Keratinocyte (primary cell): ENCODE measurements around the gene MICAL3. TPM values are rescaled to one million over a fixed set of nuclear protein-coding genes. Genes with fewer than 3 reads are reported as not detected.

Experiments used
- DNase-seq: peaks from one replicate; pipeline ENCODE4 v3.0.0-alpha.2; 2011; ENCODE audit warnings: low read depth, missing footprints, low spot score
- FAIRE-seq: peaks from 2 replicates; lab custom pipeline; 2011; peaks lifted over from hg19 to GRCh38; lab: Jason Lieb, UNC
- H2AFZ ChIP-seq: 2 replicates; pipeline ENCODE4 v1.6.0; 2012; ENCODE audit warnings: low read length, control low read depth, inconsistent platforms; ENCODE audit not compliant: control insufficient read depth
- H3K27ac ChIP-seq: 2 replicates; pipeline ENCODE4 v1.5.1; 2011; ENCODE audit warnings: low read length; ENCODE audit not compliant: control insufficient read depth, insufficient read depth
- H3K27me3 ChIP-seq: 3 replicates; pipeline ENCODE4 v1.6.0; 2011; ENCODE audit warnings: low read length; ENCODE audit not compliant: control insufficient read depth, insufficient read depth; ENCODE audit errors: extremely low read depth
- H3K36me3 ChIP-seq, 2 experiments: 2 replicates in 1 of 2; 3 replicates in 1 of 2; pipeline ENCODE4 v1.5.1; 2011; ENCODE audit warnings: low read length in 2 of 2, mild to moderate bottlenecking in 1 of 2; ENCODE audit not compliant: control insufficient read depth in 2 of 2, insufficient read depth in 2 of 2; ENCODE audit errors: extremely low read depth in 1 of 2
- H3K4me1 ChIP-seq: 3 replicates; pipeline ENCODE4 v1.5.1; 2011; ENCODE audit warnings: low read length; ENCODE audit not compliant: control insufficient read depth, insufficient read depth; ENCODE audit errors: extremely low read depth
- H3K4me2 ChIP-seq: 3 replicates; pipeline ENCODE4 v1.6.0; 2011; ENCODE audit warnings: low read depth, low read length; ENCODE audit not compliant: control insufficient read depth, insufficient read depth; ENCODE audit errors: extremely low read depth
- H3K4me3 ChIP-seq, 3 experiments: fragments of 200-600 bp in 1 of 3; sonication (generic) in 1 of 3; 2 replicates in 2 of 3; 3 replicates in 1 of 3; pipeline ENCODE4 v1.5.1; 2011 to 2016; ENCODE audit warnings: low read length in 3 of 3, mild to moderate bottlenecking in 3 of 3, control low read depth in 2 of 3, inconsistent platforms in 1 of 3, low read depth in 1 of 3, mixed read lengths in 1 of 3, mixed run types in 1 of 3, moderate library complexity in 1 of 3; ENCODE audit not compliant: control insufficient read depth in 2 of 3, insufficient read depth in 2 of 3; ENCODE audit errors: extremely low read depth in 1 of 3
- H3K79me2 ChIP-seq: 2 replicates; pipeline ENCODE4 v1.6.0; 2012; ENCODE audit warnings: low read length; ENCODE audit not compliant: control insufficient read depth, insufficient read depth
- H3K9ac ChIP-seq: 3 replicates; pipeline ENCODE4 v1.6.0; 2011; ENCODE audit warnings: low read length; ENCODE audit not compliant: control insufficient read depth, insufficient read depth; ENCODE audit errors: extremely low read depth
- H3K9me1 ChIP-seq: 3 replicates; pipeline ENCODE4 v1.6.0; 2011; ENCODE audit warnings: low read length; ENCODE audit not compliant: control insufficient read depth, insufficient read depth; ENCODE audit errors: extremely low read depth
- H3K9me3 ChIP-seq: 2 replicates; pipeline ENCODE4 v1.5.1; 2012; ENCODE audit warnings: low read depth, low read length; ENCODE audit not compliant: control insufficient read depth
- H4K20me1 ChIP-seq: 3 replicates; pipeline ENCODE4 v1.6.0; 2011; ENCODE audit warnings: low read length; ENCODE audit not compliant: control insufficient read depth, insufficient read depth; ENCODE audit errors: extremely low read depth
- EZH2 ChIP-seq: IDR thresholded peaks from one replicate; pipeline ENCODE4 v1.6.1; 2012; ENCODE audit warnings: inconsistent platforms, mild to moderate bottlenecking, low read length, moderate library complexity
- dilution Hi-C: fragments of 300-500 bp; cut with MboI; formaldehyde crosslinking; loops from one replicate; pipeline ENCODE4 v1.7.0; 2020; ENCODE audit warnings: low sequenced_read_pairs; ENCODE audit not compliant: extremely low pct_ligation_motif_present
- polyA plus RNA-seq, 5 experiments: library from polyadenylated mRNA; depleted of rRNA in 3 of 5; stranded (reverse) in 3 of 5; stranded (forward) in 1 of 5; unstranded in 1 of 5; fragments of >200 nt; gene quantifications; 1 replicate in 1 of 5; 2 replicates in 3 of 5; 3 replicates in 1 of 5; pipeline versions ENCODE4 v1.2.1 to v1.2.3, GENCODE V29; 2011 to 2012; ENCODE audit warnings: missing spikeins in 2 of 5, low read depth in 1 of 5, low replicate concordance in 1 of 5
- TF ChIP-seq, protein P1 (sequence below), 3 experiments: IDR thresholded peaks in 1 of 3; conservative IDR thresholded peaks in 1 of 3; optimal IDR thresholded peaks in 1 of 3; 2 replicates in 2 of 3; 3 replicates in 1 of 3; pipeline versions ENCODE3 to v1.5.1; 2011; ENCODE audit warnings: low read length in 3 of 3, mild to moderate bottlenecking in 3 of 3, moderate library complexity in 2 of 3, control low read depth in 1 of 3, inconsistent platforms in 1 of 3; ENCODE audit not compliant: insufficient read depth in 2 of 3; ENCODE audit errors: extremely low read depth in 1 of 3

The MICAL3 gene
- polyA plus RNA-seq, 1 donor (not counting 4 experiments of a cell fraction or from before 2014, with no cell fraction given) = 27.9 TPM

DNA sequence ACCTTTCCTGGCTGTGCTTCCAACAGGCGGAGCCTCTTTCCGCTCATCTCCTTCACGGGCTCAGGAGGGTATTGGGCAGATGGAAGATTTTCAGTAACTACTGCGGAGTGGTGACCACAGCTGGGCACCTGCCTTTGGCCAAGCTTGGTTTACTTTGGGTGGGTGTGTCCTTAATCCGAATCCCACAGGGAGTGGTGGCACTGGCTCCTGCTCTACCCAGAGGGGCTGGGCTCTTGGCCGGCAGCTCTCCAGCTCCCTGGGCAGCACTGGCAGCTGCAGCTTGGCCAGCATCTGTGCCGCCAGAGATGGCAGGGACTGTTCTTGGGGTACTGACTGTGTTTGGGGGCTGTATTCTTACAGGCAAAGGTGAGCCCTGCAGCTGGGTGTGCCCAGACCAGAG is 279.9 kb downstream of the MICAL3 start:
- Histone ChIP-seq H3K79me2 (no peaks in the 10 kb centered on the region), H3K4me3 (no peak overlapping the region), H2AFZ (no peak overlapping the region), H3K4me2 (peak overlapping the region; percentile 51), H3K9ac (no peak overlapping the region), H3K27me3 (no peaks in the 10 kb centered on the region), H3K9me1 (no peaks in the 10 kb centered on the region), H3K9me3 (no peaks in the 10 kb centered on the region), H3K27ac (no peak overlapping the region), H3K36me3 (peaks cover 0 to 2% of the 10 kb centered on the region in 2 experiments), H4K20me1 (no peaks in the 10 kb centered on the region), H3K4me1 (peaks cover 10% of the 10 kb centered on the region)
- no peak for DNase-seq
- dilution Hi-C loops = no loop called here
- TF ChIP-seq, protein P1, sequence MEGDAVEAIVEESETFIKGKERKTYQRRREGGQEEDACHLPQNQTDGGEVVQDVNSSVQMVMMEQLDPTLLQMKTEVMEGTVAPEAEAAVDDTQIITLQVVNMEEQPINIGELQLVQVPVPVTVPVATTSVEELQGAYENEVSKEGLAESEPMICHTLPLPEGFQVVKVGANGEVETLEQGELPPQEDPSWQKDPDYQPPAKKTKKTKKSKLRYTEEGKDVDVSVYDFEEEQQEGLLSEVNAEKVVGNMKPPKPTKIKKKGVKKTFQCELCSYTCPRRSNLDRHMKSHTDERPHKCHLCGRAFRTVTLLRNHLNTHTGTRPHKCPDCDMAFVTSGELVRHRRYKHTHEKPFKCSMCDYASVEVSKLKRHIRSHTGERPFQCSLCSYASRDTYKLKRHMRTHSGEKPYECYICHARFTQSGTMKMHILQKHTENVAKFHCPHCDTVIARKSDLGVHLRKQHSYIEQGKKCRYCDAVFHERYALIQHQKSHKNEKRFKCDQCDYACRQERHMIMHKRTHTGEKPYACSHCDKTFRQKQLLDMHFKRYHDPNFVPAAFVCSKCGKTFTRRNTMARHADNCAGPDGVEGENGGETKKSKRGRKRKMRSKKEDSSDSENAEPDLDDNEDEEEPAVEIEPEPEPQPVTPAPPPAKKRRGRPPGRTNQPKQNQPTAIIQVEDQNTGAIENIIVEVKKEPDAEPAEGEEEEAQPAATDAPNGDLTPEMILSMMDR (optimal IDR thresholded peaks at IDR 0.05 in 1 of 3, IDR thresholded peaks at IDR 0.05 in 1 of 3, conservative IDR thresholded peaks at IDR 0.05 in 1 of 3; ENCODE audit: extremely low read depth in 1 of 3, insufficient read depth in 2 of 3, low read length in 3 of 3) = peak in 1 of 3 experiments; percentile 4
- no peak for TF ChIP-seq EZH2
- FAIRE-seq = no peak

DNA sequence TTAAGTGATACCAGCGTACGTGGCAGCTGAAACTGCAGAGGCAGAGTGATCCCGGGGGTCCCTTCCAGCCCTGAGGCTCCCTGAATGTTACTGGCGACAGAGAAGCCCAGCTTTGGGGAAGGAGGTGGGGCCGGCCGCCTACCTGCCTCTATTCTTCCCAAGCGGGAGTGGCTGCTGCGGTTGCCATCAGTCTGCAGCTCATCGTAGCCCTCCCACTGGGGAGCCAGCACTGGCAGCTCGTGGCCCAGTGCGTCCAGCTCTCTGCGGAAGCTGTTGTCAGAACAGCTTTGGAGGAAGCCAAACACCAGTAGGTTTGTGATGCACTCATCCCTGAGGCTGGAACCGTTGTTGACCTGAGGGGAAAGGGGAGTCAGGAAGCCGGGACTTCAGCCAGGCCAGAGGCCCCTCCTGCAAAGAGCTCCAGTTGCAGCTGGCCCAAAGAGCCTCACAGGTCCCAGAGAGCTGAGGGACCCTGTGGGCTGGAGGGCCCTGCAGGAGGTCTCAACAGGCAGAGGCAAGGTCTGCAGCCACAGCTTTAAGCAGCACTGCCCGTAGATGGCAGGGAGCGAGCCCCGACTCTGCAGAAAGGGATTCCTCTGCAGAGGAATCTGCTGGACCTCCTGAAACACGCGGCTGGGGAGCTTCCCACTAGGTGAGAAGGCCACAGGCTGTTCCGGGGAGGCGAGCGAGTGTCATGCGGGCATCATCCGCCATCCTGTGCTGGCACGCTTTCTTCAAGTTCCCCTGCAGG is 280.5 kb downstream of the MICAL3 start:
- Histone ChIP-seq H3K4me3 (no peak overlapping the region), H3K4me2 (peak overlapping the region; percentile 51), H3K27me3 (no peaks in the 10 kb centered on the region), H3K27ac (no peak overlapping the region), H3K9me1 (no peaks in the 10 kb centered on the region), H3K4me1 (peaks cover 10% of the 10 kb centered on the region), H2AFZ (no peak overlapping the region), H3K36me3 (peaks cover 0 to 2% of the 10 kb centered on the region in 2 experiments), H3K9ac (no peak overlapping the region), H3K9me3 (no peaks in the 10 kb centered on the region), H3K79me2 (no peaks in the 10 kb centered on the region), H4K20me1 (no peaks in the 10 kb centered on the region)
- FAIRE-seq (no peak), DNase-seq (no peak)
- TF ChIP-seq, protein P1 (optimal IDR thresholded peaks at IDR 0.05 in 1 of 3, IDR thresholded peaks at IDR 0.05 in 1 of 3, conservative IDR thresholded peaks at IDR 0.05 in 1 of 3; ENCODE audit: extremely low read depth in 1 of 3, insufficient read depth in 2 of 3, low read length in 3 of 3) = no peak
- dilution Hi-C loops = no loop called here
